HepG2 (cell line): ENCODE results near the gene CCT4. TPM values are rescaled to one million over a fixed set of nuclear protein-coding genes. Genes with fewer than 3 reads are reported as not detected.

Experiments
- CHD4 ChIP-seq: fragments of 200-600 bp; sonication (generic); IDR thresholded peaks from 2 replicates; pipeline ENCODE4 v1.7.0; 2017; ENCODE audit warnings: mild to moderate bottlenecking, low read length, borderline replicate concordance
- FOXA3 ChIP-seq: IDR thresholded peaks from 2 replicates; pipeline ENCODE4 v1.6.1; 2016; ENCODE audit warnings: missing genetic modification reagents, missing compliant biosample characterization
- FOXP1 ChIP-seq, 2 experiments: fragments of 450-650 bp in 1 of 2; IDR thresholded peaks; 2 replicates each; pipeline ENCODE4 v1.6.1; 2017 to 2018; ENCODE audit warnings: antibody characterized with exemption in 1 of 2
- KDM2A ChIP-seq: sonication (generic); formaldehyde crosslinking; IDR thresholded peaks from 2 replicates; pipeline ENCODE4 v1.4.0; 2020; ENCODE audit warnings: low read depth, missing genetic modification reagents, borderline replicate concordance
- KLF16 ChIP-seq, 2 experiments: sonication (generic) in 1 of 2; formaldehyde crosslinking in 1 of 2; IDR thresholded peaks; 2 replicates each; pipeline versions ENCODE4 v1.6.1 to v1.8.0; 2016 to 2023; ENCODE audit warnings: missing genetic modification reagents in 2 of 2, missing compliant biosample characterization in 1 of 2
- MLLT10 ChIP-seq: sonication (generic); formaldehyde crosslinking; IDR thresholded peaks from 2 replicates; pipeline ENCODE4 v1.4.0; 2020; ENCODE audit warnings: missing genetic modification reagents
- PCBP2 ChIP-seq: fragments of 200-400 bp; formaldehyde crosslinking; optimal IDR thresholded peaks from 2 replicates; pipeline ENCODE3; 2018; ENCODE audit warnings: low read length, low read depth; ENCODE audit not compliant: poor library complexity, severe bottlenecking
- SMAD3 ChIP-seq: sonication (generic); formaldehyde crosslinking; IDR thresholded peaks from 2 replicates; pipeline ENCODE4 v1.4.0; 2020; ENCODE audit warnings: missing genetic modification reagents
- SPEN ChIP-seq: sonication (generic); formaldehyde crosslinking; IDR thresholded peaks from 2 replicates; pipeline ENCODE4 v1.5.1; 2020; ENCODE audit warnings: low read depth, mild to moderate bottlenecking, missing genetic modification reagents
- ZFP82 ChIP-seq: sonication (generic); formaldehyde crosslinking; IDR thresholded peaks from 2 replicates; pipeline ENCODE4 v1.5.1; 2020; ENCODE audit warnings: mild to moderate bottlenecking, missing genetic modification reagents, borderline replicate concordance
- ZNF546 ChIP-seq: sonication (generic); formaldehyde crosslinking; conservative IDR thresholded peaks from 2 replicates; pipeline ENCODE4 v1.8.1; 2023; ENCODE audit warnings: mild to moderate bottlenecking, missing genetic modification reagents
- ZNF720 ChIP-seq: sonication (generic); formaldehyde crosslinking; IDR thresholded peaks from 2 replicates; pipeline ENCODE4 v1.4.0; 2020; ENCODE audit warnings: missing genetic modification reagents
- polyA plus RNA-seq, 8 experiments: library from polyadenylated mRNA; depleted of rRNA in 3 of 8; stranded (reverse) in 7 of 8; unstranded in 1 of 8; fragments of >200 nt; fragmentation: Illumina TruSeq in 4 of 8; extraction: Trizol in 4 of 8; gene quantifications; 2 replicates each; pipeline versions ENCODE4 v1.2.1 to v1.2.3, GENCODE V29; 2011 to 2016; ENCODE audit warnings: low read depth in 4 of 8, missing spikeins in 1 of 8, mixed read lengths in 1 of 8; ENCODE audit not compliant: insufficient read depth in 1 of 8
- total RNA-seq, 5 experiments: library from RNA; depleted of rRNA; stranded (reverse); fragments of >200 nt; fragmentation: Illumina TruSeq; extraction: Trizol; gene quantifications; 2 replicates each; pipeline ENCODE4 v1.2.3, GENCODE V29; 2016; ENCODE audit warnings: low read depth in 1 of 5
- TF ChIP-seq, protein P1 (sequence below): sonication (generic); formaldehyde crosslinking; IDR thresholded peaks from 2 replicates; pipeline ENCODE4 v1.4.0; 2020; ENCODE audit warnings: missing genetic modification reagents
- TF ChIP-seq, protein P2 (sequence below): sonication (generic); formaldehyde crosslinking; IDR thresholded peaks from 2 replicates; pipeline ENCODE4 v1.4.0; 2020; ENCODE audit warnings: mild to moderate bottlenecking, missing genetic modification reagents
- TF ChIP-seq, protein P3 (sequence below): IDR thresholded peaks from 2 replicates; pipeline ENCODE4 v1.6.1; 2016; ENCODE audit warnings: low read depth, missing genetic modification reagents, missing compliant biosample characterization
- TF ChIP-seq, protein P4 (sequence below): IDR thresholded peaks from 2 replicates; pipeline ENCODE4 v1.6.1; 2016; ENCODE audit warnings: control low read depth

Gene CCT4
- total and polyA plus RNA-seq, 2 of the 13 experiments (the other 11 are each of a cell fraction or from before 2014, with no cell fraction given): 138 to 340 TPM

DNA sequence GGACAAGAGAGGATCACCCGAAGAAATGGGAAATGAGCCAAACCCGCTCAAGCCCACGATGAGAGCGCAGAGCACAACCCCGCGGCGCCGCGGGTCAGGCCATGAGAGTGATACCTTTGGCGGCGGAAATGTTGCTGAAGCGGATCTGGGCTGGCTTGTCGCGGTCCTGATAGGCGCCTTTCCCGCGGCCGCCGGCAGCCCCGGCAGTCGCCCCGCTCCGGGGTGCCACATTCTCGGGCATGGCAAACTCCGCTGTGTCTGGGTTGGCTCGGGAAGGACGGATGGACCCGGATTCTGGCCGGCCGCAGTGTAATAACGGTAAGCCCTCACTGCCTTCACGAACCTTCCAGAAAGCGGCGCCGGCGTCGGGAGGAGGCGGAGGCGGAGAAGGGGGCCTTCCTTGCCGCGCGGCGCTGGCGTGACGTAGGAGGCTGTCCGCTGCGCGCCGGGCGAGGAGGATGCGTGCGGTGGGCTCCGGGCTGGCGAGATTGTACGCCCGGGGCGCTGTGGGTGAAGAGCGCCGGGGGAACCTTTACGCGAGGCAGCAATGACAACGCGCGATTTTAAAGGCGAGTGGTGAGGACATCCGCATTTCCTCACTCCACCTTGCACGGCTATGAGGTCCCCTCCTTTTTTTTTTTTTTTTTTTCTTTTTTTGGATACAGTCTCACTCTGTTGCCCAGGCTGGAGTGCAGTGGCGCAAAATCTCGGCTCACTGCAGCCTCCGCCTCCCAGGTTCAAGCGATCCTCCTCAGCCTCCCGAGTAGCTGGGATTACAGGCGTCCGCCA, at the start of gene CCT4 (continued):
- TF ChIP-seq, protein P1, sequence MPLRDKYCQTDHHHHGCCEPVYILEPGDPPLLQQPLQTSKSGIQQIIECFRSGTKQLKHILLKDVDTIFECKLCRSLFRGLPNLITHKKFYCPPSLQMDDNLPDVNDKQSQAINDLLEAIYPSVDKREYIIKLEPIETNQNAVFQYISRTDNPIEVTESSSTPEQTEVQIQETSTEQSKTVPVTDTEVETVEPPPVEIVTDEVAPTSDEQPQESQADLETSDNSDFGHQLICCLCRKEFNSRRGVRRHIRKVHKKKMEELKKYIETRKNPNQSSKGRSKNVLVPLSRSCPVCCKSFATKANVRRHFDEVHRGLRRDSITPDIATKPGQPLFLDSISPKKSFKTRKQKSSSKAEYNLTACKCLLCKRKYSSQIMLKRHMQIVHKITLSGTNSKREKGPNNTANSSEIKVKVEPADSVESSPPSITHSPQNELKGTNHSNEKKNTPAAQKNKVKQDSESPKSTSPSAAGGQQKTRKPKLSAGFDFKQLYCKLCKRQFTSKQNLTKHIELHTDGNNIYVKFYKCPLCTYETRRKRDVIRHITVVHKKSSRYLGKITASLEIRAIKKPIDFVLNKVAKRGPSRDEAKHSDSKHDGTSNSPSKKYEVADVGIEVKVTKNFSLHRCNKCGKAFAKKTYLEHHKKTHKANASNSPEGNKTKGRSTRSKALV: peak; percentile 78
- TF ChIP-seq SMAD3 (CRISPR knock-in tag) (peak; percentile 94; the same call in 1 of the 2 replicates), CHD4 (no peak; the same call in 1 of the 2 replicates), ZNF720 (CRISPR knock-in tag) (no peak), ZNF546 (peak; percentile 82; the same call in 1 of the 2 replicates), FOXP1 (IDR thresholded peaks at IDR 0.05) (no peak), FOXP1 (CRISPR knock-in tag; IDR thresholded peaks at IDR 0.05) (peak; percentile 35; the same call in 1 of the 2 replicates), KDM2A (CRISPR knock-in tag) (peak; percentile 99), SPEN (CRISPR knock-in tag) (peak; percentile 100), KLF16 (CRISPR knock-in tag; IDR thresholded peaks at IDR 0.05) (peak in 1 of 2 experiments; percentile 98; a peak in 2 of 4 replicates), ZFP82 (0 out of 2 replicates have a peak, but pooled peaks have one; percentile 88), PCBP2 (no peak), MLLT10 (CRISPR knock-in tag) (no peak), FOXA3 (peak; percentile 85)
- TF ChIP-seq, protein P2, sequence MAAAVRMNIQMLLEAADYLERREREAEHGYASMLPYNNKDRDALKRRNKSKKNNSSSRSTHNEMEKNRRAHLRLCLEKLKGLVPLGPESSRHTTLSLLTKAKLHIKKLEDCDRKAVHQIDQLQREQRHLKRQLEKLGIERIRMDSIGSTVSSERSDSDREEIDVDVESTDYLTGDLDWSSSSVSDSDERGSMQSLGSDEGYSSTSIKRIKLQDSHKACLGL (CRISPR knock-in tag): peak; percentile 90
- TF ChIP-seq, protein P3, sequence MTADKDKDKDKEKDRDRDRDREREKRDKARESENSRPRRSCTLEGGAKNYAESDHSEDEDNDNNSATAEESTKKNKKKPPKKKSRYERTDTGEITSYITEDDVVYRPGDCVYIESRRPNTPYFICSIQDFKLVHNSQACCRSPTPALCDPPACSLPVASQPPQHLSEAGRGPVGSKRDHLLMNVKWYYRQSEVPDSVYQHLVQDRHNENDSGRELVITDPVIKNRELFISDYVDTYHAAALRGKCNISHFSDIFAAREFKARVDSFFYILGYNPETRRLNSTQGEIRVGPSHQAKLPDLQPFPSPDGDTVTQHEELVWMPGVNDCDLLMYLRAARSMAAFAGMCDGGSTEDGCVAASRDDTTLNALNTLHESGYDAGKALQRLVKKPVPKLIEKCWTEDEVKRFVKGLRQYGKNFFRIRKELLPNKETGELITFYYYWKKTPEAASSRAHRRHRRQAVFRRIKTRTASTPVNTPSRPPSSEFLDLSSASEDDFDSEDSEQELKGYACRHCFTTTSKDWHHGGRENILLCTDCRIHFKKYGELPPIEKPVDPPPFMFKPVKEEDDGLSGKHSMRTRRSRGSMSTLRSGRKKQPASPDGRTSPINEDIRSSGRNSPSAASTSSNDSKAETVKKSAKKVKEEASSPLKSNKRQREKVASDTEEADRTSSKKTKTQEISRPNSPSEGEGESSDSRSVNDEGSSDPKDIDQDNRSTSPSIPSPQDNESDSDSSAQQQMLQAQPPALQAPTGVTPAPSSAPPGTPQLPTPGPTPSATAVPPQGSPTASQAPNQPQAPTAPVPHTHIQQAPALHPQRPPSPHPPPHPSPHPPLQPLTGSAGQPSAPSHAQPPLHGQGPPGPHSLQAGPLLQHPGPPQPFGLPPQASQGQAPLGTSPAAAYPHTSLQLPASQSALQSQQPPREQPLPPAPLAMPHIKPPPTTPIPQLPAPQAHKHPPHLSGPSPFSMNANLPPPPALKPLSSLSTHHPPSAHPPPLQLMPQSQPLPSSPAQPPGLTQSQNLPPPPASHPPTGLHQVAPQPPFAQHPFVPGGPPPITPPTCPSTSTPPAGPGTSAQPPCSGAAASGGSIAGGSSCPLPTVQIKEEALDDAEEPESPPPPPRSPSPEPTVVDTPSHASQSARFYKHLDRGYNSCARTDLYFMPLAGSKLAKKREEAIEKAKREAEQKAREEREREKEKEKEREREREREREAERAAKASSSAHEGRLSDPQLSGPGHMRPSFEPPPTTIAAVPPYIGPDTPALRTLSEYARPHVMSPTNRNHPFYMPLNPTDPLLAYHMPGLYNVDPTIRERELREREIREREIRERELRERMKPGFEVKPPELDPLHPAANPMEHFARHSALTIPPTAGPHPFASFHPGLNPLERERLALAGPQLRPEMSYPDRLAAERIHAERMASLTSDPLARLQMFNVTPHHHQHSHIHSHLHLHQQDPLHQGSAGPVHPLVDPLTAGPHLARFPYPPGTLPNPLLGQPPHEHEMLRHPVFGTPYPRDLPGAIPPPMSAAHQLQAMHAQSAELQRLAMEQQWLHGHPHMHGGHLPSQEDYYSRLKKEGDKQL (CRISPR knock-in tag): peak; percentile 73
- TF ChIP-seq, protein P4, sequence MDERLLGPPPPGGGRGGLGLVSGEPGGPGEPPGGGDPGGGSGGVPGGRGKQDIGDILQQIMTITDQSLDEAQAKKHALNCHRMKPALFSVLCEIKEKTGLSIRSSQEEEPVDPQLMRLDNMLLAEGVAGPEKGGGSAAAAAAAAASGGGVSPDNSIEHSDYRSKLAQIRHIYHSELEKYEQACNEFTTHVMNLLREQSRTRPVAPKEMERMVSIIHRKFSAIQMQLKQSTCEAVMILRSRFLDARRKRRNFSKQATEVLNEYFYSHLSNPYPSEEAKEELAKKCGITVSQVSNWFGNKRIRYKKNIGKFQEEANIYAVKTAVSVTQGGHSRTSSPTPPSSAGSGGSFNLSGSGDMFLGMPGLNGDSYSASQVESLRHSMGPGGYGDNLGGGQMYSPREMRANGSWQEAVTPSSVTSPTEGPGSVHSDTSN (CRISPR knock-in tag): no peak
